Measurements from ENCODE around the gene ITPRIP. TPM values are rescaled to one million over a fixed set of nuclear protein-coding genes. Genes with fewer than 3 reads are reported as not detected.

Gene ITPRIP
- total RNA-seq (1 to 10 TPM; 7.7 to 7.9 TPM), polyA plus RNA-seq (1 to 10 TPM; 3.5 to 4.2 TPM)

DNA sequence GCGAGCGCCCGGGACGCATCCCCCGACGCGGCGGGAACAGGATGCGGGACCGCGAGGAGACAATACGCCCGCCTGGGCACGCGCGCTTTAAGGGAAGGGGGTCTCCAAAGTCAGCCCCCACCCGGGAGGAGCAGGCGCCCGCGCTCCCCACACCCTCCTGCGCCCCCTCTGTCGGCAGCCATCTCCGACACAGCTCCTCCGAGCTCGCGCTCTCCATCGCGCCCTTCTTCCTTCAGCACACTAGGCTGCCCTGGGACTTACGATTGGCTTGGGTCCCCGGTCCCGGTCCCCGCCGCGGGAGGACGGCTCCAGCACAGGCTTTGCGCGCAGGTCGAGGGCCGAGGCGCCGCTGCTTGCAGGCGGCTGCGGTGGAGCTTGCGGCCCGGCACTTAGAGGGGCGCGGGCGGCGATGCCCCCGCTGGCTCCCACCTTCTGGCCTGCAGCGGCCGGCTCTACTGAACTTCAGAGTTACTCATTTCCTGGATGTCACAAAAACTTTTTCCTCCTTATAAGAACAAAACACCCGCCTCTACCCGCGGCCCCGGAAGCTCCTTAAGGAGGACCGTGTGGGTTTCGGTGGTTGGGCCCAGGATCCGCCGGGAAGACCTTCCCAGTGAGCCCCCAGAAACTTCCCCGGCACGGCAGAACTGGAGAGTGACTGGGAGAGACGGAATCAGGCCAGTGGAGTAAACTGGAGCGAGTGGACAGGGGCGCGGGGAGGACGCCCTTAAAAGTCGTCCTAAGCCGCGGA, at the start of gene ITPRIP:
Gene ITPRIP, minus strand, starts transcription at position 481 of the 751 bp plus-strand sequence. CDS start 22,414 bp downstream, outside the sequence.
- Histone ChIP-seq H3K9me3 (ENCODE audit: control insufficient read depth in 4 of 4, low read length in 3 of 4) (no peaks in the 10 kb centered on the region), H3K4me3 (ENCODE audit: low read depth in 1 of 3, low read length in 3 of 3) (peak within 1 kb of the TSS; percentile 71 to 82 (median 75)), H3K27me3 (ENCODE audit: control insufficient read depth in 4 of 4, insufficient read depth in 4 of 4, low read length in 3 of 4) (no peaks in the 10 kb centered on the region), H3K4me1 (ENCODE audit: control insufficient read depth in 4 of 4, insufficient read depth in 4 of 4, low read length in 3 of 4) (peaks cover 5 to 37% (median 14%) of the 10 kb centered on the region in 4 donors), H3K9ac (ENCODE audit: low read depth in 1 of 2, low read length in 2 of 2) (peak within 1 kb of the TSS; percentile 85 to 90), H3K36me3 (ENCODE audit: control insufficient read depth in 4 of 4, insufficient read depth in 3 of 4, low read depth in 1 of 4, low read length in 3 of 4) (no peaks in the 10 kb centered on the region), H3K27ac (ENCODE audit: low read depth in 1 of 2, low read length in 2 of 2) (peak within 1 kb of the TSS; percentile 95 to 98)
- peak; percentile 33 for TF ChIP-seq SP1 (IDR thresholded peaks at IDR 0.05)
- no peak for TF ChIP-seq HNF4A (conservative IDR thresholded peaks at IDR 0.05)
- TF ChIP-seq RAD21 (IDR thresholded peaks at IDR 0.05): peak in 1 of 2 donors; percentile 10
- TF ChIP-seq, protein P1, sequence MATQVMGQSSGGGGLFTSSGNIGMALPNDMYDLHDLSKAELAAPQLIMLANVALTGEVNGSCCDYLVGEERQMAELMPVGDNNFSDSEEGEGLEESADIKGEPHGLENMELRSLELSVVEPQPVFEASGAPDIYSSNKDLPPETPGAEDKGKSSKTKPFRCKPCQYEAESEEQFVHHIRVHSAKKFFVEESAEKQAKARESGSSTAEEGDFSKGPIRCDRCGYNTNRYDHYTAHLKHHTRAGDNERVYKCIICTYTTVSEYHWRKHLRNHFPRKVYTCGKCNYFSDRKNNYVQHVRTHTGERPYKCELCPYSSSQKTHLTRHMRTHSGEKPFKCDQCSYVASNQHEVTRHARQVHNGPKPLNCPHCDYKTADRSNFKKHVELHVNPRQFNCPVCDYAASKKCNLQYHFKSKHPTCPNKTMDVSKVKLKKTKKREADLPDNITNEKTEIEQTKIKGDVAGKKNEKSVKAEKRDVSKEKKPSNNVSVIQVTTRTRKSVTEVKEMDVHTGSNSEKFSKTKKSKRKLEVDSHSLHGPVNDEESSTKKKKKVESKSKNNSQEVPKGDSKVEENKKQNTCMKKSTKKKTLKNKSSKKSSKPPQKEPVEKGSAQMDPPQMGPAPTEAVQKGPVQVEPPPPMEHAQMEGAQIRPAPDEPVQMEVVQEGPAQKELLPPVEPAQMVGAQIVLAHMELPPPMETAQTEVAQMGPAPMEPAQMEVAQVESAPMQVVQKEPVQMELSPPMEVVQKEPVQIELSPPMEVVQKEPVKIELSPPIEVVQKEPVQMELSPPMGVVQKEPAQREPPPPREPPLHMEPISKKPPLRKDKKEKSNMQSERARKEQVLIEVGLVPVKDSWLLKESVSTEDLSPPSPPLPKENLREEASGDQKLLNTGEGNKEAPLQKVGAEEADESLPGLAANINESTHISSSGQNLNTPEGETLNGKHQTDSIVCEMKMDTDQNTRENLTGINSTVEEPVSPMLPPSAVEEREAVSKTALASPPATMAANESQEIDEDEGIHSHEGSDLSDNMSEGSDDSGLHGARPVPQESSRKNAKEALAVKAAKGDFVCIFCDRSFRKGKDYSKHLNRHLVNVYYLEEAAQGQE (IDR thresholded peaks at IDR 0.05): peak; percentile 27
- peak; percentile 73 for DNase-seq (ENCODE audit: low spot score)
- WGBS: under 1% methylated on average over 70 of the region's 70 CpGs

DNA sequence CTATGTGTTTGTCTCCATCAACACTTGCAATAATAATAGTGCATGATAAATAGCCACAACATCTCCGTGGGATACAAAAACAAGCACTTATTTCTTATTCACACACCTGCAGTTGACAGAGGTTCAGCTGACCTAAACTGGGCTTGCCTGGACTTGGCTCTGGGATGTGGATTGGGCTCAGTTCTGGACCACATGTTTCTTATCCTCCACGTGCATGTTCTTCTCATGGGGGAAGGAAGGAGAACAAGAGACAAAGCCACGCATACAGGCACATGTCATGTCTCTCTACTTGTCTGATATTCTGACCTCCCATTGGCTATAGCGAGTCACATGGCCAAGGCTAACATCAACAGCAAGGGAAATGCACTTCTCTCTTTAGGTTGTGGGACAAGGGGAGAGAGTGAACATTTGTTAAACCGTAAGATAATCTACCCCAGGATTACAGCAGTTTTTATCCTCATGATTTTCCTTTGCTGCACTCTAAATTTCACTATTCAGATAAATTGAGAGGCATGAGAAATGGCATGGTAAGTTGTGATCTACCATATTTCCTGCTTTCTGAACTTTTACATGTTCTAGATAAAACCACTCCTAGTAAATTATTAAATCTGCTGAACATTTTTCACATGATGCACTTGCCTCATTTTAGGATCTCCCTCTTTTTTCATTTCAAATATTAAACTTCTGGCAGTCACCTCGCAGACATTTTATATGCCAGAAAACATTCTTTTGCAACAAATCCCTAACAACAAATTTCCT, 49.0 kb upstream of the ITPRIP start:
- no peak for TF ChIP-seq NR2F2 (IDR thresholded peaks at IDR 0.05)
- no peak for TF ChIP-seq EGR1 (IDR thresholded peaks at IDR 0.05; ENCODE audit: low read depth in 2 of 2)
- TF ChIP-seq HNF4G (IDR thresholded peaks at IDR 0.05): no peak
- no peak for TF ChIP-seq HNF4A (conservative IDR thresholded peaks at IDR 0.05)
- TF ChIP-seq JUND (IDR thresholded peaks at IDR 0.05): no peak
- no peak for TF ChIP-seq YY1 (IDR thresholded peaks at IDR 0.05)
- no peak for TF ChIP-seq CTCF (IDR thresholded peaks at IDR 0.05; ENCODE audit: low read depth, low read length, missing input control)
- TF ChIP-seq, protein P1 (IDR thresholded peaks at IDR 0.05): no peak
- no peak for TF ChIP-seq FOXA2 (IDR thresholded peaks at IDR 0.05)
- no peak for TF ChIP-seq RXRA (IDR thresholded peaks at IDR 0.05)
- no peak for TF ChIP-seq RAD21 (IDR thresholded peaks at IDR 0.05)
- no peak for TF ChIP-seq TAF1 (conservative IDR thresholded peaks at IDR 0.05)
- TF ChIP-seq, protein P2, sequence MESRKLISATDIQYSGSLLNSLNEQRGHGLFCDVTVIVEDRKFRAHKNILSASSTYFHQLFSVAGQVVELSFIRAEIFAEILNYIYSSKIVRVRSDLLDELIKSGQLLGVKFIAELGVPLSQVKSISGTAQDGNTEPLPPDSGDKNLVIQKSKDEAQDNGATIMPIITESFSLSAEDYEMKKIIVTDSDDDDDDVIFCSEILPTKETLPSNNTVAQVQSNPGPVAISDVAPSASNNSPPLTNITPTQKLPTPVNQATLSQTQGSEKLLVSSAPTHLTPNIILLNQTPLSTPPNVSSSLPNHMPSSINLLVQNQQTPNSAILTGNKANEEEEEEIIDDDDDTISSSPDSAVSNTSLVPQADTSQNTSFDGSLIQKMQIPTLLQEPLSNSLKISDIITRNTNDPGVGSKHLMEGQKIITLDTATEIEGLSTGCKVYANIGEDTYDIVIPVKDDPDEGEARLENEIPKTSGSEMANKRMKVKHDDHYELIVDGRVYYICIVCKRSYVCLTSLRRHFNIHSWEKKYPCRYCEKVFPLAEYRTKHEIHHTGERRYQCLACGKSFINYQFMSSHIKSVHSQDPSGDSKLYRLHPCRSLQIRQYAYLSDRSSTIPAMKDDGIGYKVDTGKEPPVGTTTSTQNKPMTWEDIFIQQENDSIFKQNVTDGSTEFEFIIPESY (IDR thresholded peaks at IDR 0.05): no peak
- no peak for TF ChIP-seq ATF3 (IDR thresholded peaks at IDR 0.05)
- no peak for TF ChIP-seq SP1 (IDR thresholded peaks at IDR 0.05)
- TF ChIP-seq GABPA (IDR thresholded peaks at IDR 0.05 in 1 of 2, conservative IDR thresholded peaks at IDR 0.05 in 1 of 2): no peak
- no peak for TF ChIP-seq FOXA1 (IDR thresholded peaks at IDR 0.05)
- TF ChIP-seq MAX (IDR thresholded peaks at IDR 0.05): no peak
- WGBS: 74% methylated on average over 6 of the region's 6 CpGs
- no peak for DNase-seq (ENCODE audit: low spot score)

More for the DNA sequence above, 49.0 kb upstream of the ITPRIP start:
- no peak overlapping the region for H3K9ac ChIP-seq (ENCODE audit: low read depth in 1 of 2, low read length in 2 of 2)
- H3K27me3 ChIP-seq (ENCODE audit: control insufficient read depth in 4 of 4, insufficient read depth in 4 of 4, low read length in 3 of 4): peaks cover 0 to 11% (median 3%) of the 10 kb centered on the region in 4 donors
- H3K36me3 ChIP-seq (ENCODE audit: control insufficient read depth in 4 of 4, insufficient read depth in 3 of 4, low read depth in 1 of 4, low read length in 3 of 4): no peaks in the 10 kb centered on the region
- H3K4me1 ChIP-seq (ENCODE audit: control insufficient read depth in 4 of 4, insufficient read depth in 4 of 4, low read length in 3 of 4): no peaks in the 10 kb centered on the region
- H3K4me3 ChIP-seq (ENCODE audit: low read depth in 1 of 3, low read length in 3 of 3): no peak overlapping the region
- H3K9me3 ChIP-seq (ENCODE audit: control insufficient read depth in 4 of 4, low read length in 3 of 4): no peaks in the 10 kb centered on the region
- H3K27ac ChIP-seq (ENCODE audit: low read depth in 1 of 2, low read length in 2 of 2): no peak overlapping the region
